ENCODE results near the gene POLN. TPM values are rescaled to one million over a fixed set of nuclear protein-coding genes. Genes with fewer than 3 reads are reported as not detected.

POLN gene
- total RNA-seq, 4 donors from 2014 or later, result 0.70 to 6.6 (median 3.2) TPM

DNA sequence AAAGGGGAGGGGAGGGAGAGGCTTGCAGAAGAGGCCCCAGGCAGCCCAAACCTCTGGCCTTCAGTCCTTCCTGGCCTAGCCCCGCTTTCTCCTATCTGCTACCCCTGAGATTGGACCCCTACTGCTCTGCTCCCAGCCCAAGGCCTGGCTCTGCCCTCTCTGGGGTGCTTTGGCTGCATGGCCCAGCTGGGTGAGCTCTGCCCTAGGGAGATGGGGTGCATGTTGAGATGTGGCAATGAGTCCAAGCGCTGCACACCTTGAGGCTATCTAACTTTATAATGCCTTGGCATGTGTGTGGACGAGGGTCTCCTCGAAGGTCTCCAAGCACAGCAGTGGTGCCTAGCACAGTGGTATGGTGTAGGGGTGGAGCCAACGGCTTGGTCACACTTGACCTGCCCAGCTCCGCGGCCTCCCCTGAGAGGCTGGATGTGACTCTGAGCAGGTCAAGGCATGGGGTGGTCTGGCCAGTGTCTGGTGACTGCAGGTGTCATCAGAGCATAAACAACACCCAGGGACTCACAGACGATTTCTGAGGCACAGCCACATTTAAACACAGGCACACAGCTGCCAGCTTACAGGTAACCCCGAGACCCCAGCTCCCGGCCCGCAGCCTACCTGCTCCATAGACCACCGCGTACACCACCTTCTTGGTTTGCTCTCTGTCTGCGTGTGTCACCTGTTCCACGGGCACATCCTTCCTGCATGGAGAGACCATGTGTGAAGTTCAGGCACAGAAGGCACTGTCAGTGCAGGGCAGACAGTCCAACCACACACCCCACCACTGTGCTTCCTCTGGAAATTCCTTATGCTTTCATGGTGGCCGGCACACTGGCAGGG lies 146.5 kb downstream of the POLN start:
- TF ChIP-seq POLR2A (IDR thresholded peaks at IDR 0.05) (no peak), CTCF (IDR thresholded peaks at IDR 0.05) (no peak)
- Histone ChIP-seq H3K4me1 (no peaks in the 10 kb centered on the region), H3K4me3 (no peak overlapping the region), H3K36me3 (no peaks in the 10 kb centered on the region), H3K27ac (no peak overlapping the region), H3K9me3 (peaks cover 0 to 4% (median 0%) of the 10 kb centered on the region in 4 donors), H3K27me3 (no peaks in the 10 kb centered on the region)
- no peak for DNase-seq

DNA sequence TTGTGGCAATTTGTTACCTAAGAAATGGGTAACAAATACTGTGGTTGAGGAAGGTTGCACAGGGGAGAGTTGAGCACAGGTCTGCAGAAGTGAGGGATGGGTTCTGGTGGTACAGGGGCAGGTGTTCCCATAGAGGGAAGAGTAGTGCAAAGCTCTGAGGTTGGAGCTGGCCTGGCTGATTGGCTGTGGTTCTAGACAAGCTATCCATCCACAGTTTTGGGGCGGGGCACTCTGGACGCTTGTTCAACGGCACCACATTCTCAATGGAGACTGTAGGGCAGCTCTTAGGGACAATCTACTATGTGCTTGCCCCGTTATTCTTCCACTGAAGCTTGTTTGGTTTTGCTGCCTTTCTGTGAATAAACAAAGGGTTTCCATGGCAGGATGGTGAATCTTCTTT lies 147.4 kb downstream of the POLN start:
- DNase-seq, result no peak
- H3K27ac ChIP-seq, result no peak overlapping the region
- H3K27me3 ChIP-seq, result no peaks in the 10 kb centered on the region
- no peaks in the 10 kb centered on the region for H3K4me1 ChIP-seq
- H3K36me3 ChIP-seq, result no peaks in the 10 kb centered on the region
- no peak for TF ChIP-seq CTCF (IDR thresholded peaks at IDR 0.05)
- TF ChIP-seq POLR2A (IDR thresholded peaks at IDR 0.05), result no peak
- H3K4me3 ChIP-seq, result no peak overlapping the region
- peaks cover 0 to 4% (median 0%) of the 10 kb centered on the region in 4 donors for H3K9me3 ChIP-seq

DNA sequence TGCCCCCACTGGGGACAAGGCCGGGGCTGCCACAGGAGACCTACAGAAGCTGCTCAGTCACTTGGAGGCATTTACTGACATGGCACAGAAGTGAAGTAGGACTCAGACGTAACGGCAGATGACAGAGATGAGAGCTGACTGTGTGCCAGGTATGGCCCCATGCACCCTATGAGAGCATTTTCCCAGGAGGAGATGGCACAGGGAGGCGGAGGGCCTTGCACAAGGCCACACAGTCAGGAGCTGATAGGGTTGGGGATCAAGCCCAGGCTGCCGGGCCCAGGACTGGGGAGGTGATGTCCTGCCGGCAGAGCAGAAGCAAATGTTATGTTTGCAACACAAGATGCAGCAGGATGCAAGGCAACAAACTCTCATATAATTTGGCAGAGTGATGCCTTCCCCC lies 148.7 kb downstream of the POLN start:
- H3K36me3 ChIP-seq, result no peaks in the 10 kb centered on the region
- no peak for TF ChIP-seq CTCF (IDR thresholded peaks at IDR 0.05)
- TF ChIP-seq POLR2A (IDR thresholded peaks at IDR 0.05), result no peak
- no peak overlapping the region for H3K4me3 ChIP-seq
- no peaks in the 10 kb centered on the region for H3K27me3 ChIP-seq
- no peak for DNase-seq
- peaks cover 0 to 4% (median 0%) of the 10 kb centered on the region in 4 donors for H3K9me3 ChIP-seq
- H3K27ac ChIP-seq, result no peak overlapping the region
- no peaks in the 10 kb centered on the region for H3K4me1 ChIP-seq

DNA sequence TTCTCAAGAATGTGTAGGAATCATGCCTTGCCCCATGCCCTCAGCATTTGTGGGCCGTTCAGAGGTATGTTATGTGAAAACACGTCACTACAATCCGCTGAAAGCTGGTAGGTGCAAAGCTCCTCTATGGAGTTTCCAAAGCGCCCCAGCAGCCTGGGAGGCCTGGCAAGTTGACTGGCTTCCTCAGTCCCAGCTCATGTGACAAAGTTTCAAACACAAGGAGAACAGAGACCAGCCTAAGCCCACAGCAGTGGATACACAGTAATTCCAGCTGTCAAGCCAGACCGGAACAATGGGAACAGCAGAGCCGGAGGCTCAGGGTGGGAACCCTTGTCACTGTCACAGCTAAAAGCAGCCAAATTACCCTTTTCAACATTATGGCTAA lies 149.3 kb downstream of the POLN start:
- no peaks in the 10 kb centered on the region for H3K4me1 ChIP-seq
- H3K36me3 ChIP-seq, result no peaks in the 10 kb centered on the region
- no peaks in the 10 kb centered on the region for H3K27me3 ChIP-seq
- no peak for DNase-seq
- H3K4me3 ChIP-seq, result no peak overlapping the region
- TF ChIP-seq CTCF (IDR thresholded peaks at IDR 0.05), result no peak
- TF ChIP-seq POLR2A (IDR thresholded peaks at IDR 0.05), result no peak
- H3K9me3 ChIP-seq, result peaks cover 0 to 4% (median 0%) of the 10 kb centered on the region in 4 donors
- no peak overlapping the region for H3K27ac ChIP-seq

DNA sequence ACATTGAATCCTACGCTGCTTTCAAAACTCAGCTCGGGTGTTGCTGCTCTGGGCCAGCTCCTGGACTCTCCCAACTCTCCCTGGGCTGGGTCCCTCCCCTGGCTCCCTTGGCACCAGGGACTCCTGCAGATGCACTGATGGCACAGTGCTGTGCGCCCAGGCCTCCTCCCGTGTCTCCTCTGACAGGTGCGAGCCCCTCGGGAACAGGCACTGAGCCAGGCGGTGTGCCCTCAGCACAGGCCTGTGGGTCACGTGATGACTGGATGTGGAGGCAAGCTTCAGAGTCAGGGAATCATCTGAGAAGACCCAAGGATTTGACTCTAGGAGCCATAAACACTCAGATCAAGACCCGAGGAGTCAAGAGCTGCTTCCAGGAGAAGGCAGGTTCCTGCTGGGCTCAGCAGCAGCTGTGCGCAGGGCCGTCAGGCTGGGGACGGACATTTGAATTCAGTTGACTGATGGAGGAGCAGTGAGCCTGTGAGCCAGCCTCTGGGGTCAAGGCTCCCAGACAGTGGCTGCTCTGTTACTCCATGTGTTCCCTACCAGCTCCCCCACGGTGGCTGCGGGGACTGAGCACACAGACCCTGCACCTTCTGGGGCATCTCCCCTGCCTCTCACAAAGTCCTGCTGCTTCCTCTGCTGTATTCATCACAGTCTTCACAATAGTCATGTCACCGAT lies 149.8 kb downstream of the POLN start:
- Histone ChIP-seq H3K4me1 (no peaks in the 10 kb centered on the region), H3K36me3 (no peaks in the 10 kb centered on the region), H3K27ac (no peak overlapping the region), H3K4me3 (no peak overlapping the region), H3K27me3 (no peaks in the 10 kb centered on the region), H3K9me3 (peaks cover 0 to 4% (median 0%) of the 10 kb centered on the region in 4 donors)
- no peak for TF ChIP-seq CTCF (IDR thresholded peaks at IDR 0.05)
- no peak for TF ChIP-seq POLR2A (IDR thresholded peaks at IDR 0.05)
- DNase-seq, result no peak
